C4-2B (cell line): ENCODE results near the gene GRM5.

Experiments
- CTCF ChIP-seq: fragments of 450-650 bp; conservative IDR thresholded peaks from 2 replicates; pipeline ENCODE4 v1.5.1; 2017; ENCODE audit warnings: mild to moderate bottlenecking
- ZFX ChIP-seq: fragments of 450-650 bp; IDR thresholded peaks from 2 replicates; pipeline ENCODE4 v1.6.1; 2017

- TF ChIP-seq CTCF, result no peak
- TF ChIP-seq ZFX, result no peak
Observed at GRCh38 chr11:88523386-88524071, 542.3 kb downstream of the GRM5 start.
